ENCODE data around the gene OPRD1.

Gene OPRD1

GRCh38 chr1:28914228-28915030, 102.5 kb downstream of the OPRD1 start, which contains the start of gene EPB41:
TSS of gene EPB41 (plus strand) at chr1:28914569. CDS start at chr1:28987438, 72,869 bp downstream.
- peak; percentile 83 to 85 for ATAC-seq

- ATAC-seq, result peak; percentile 37 to 39
Measured at GRCh38 chr1:28915031-28915895, 103.3 kb downstream of the OPRD1 start.

GRCh38 chr1:28917757-28918118, 105.8 kb downstream of the OPRD1 start:
- ATAC-seq, result peak; percentile 44 to 54
